ENCODE results near the gene SNX7. TPM values are rescaled to one million over a fixed set of nuclear protein-coding genes. Genes with fewer than 3 reads are reported as not detected.

SNX7 gene
- total RNA-seq, 2 donors from 2014 or later, result 8.6 to 16.1 TPM

DNA sequence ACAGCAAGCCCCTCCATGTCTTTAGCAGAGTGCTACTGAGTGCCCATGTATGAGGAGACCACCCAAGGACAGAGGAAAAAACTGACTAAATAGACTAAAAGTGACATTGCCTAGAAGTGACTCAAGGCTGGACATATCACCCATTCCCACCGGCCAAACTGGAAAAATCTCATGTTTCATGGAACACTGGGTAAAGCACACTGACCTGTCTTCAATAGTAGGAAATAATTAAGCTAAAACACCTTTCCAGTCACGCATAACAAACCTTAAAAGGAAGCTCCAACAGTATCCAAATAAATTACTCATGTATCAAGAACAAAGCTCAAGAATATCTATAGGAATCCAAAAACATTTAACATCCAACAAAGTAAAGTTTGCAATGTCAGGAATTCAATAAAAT, 120.4 kb downstream of the SNX7 start:
- H3K27ac ChIP-seq, result no peak overlapping the region
- TF ChIP-seq, protein P1, sequence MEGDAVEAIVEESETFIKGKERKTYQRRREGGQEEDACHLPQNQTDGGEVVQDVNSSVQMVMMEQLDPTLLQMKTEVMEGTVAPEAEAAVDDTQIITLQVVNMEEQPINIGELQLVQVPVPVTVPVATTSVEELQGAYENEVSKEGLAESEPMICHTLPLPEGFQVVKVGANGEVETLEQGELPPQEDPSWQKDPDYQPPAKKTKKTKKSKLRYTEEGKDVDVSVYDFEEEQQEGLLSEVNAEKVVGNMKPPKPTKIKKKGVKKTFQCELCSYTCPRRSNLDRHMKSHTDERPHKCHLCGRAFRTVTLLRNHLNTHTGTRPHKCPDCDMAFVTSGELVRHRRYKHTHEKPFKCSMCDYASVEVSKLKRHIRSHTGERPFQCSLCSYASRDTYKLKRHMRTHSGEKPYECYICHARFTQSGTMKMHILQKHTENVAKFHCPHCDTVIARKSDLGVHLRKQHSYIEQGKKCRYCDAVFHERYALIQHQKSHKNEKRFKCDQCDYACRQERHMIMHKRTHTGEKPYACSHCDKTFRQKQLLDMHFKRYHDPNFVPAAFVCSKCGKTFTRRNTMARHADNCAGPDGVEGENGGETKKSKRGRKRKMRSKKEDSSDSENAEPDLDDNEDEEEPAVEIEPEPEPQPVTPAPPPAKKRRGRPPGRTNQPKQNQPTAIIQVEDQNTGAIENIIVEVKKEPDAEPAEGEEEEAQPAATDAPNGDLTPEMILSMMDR (IDR thresholded peaks at IDR 0.05), result no peak
- intact Hi-C loops (cut with DNase I), result no loop called here
- H3K9me3 ChIP-seq, result no peaks in the 10 kb centered on the region
- no peaks in the 10 kb centered on the region for H3K36me3 ChIP-seq (replicated peaks in 1 of 2; ENCODE audit: insufficient read depth in 1 of 2, low read depth in 2 of 2)
- no peaks in the 10 kb centered on the region for H3K27me3 ChIP-seq
- DNase-seq, result no peak
- WGBS, 2 donors, result 35 to 44% methylated on average over 2 of the region's 2 CpGs
- no peaks in the 10 kb centered on the region for H3K4me1 ChIP-seq
- H3K4me3 ChIP-seq, result no peak overlapping the region
- no peak for ATAC-seq

DNA sequence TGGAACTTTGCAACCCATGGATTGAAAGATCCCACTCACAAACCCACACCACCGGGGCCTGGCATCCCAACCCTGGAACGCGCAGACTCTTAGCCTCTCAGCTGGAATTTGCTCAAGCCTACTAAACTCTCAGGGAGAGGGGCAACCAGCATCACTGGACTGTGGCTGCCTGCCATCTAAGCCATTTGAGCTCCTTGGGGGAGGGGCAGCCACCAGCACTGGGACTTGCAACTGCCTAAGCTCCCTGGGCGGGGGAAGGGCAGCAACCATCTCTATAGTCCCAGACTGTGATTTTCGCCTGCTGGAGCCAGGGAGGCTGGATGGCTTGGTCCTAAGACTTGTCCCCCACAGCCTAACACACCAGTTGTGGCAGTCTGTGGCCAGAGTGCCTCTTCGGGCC, 122.3 kb downstream of the SNX7 start:
- no peaks in the 10 kb centered on the region for H3K9me3 ChIP-seq
- H3K4me3 ChIP-seq, result no peak overlapping the region
- H3K36me3 ChIP-seq (replicated peaks in 1 of 2; ENCODE audit: insufficient read depth in 1 of 2, low read depth in 2 of 2), result no peaks in the 10 kb centered on the region
- 84% methylated on average over 6 of the region's 6 CpGs; no CpG with 5 or more reads in 1 of the 2 donors for WGBS, 2 donors
- DNase-seq (no peak), ATAC-seq (no peak)
- no peaks in the 10 kb centered on the region for H3K27me3 ChIP-seq
- TF ChIP-seq, protein P1 (IDR thresholded peaks at IDR 0.05), result no peak
- TF ChIP-seq POLR2A (IDR thresholded peaks at IDR 0.05), result no peak
- intact Hi-C loops (cut with DNase I), result no loop called here
- H3K4me1 ChIP-seq, result no peaks in the 10 kb centered on the region
- no peak overlapping the region for H3K27ac ChIP-seq

DNA sequence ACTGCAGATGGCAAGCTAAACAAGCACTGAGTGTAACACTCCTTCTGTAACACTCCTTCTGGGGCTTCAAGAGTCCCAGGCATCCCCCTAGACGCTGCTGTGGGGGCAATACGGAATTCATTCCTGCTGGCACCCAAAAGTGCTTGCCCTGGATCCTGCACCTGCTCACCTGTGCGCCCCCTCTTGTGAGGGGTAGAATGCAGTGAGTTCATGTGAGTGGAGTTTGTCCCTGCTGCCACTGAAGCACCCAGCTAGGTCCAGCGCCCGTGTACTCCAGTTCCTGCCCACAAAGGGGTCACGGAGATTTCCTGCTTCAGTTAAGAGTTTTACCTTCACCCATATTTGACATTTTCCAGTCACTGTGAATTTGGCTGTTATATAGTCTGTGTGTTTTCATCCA, 130.0 kb downstream of the SNX7 start:
- 63 to 70% methylated on average over 5 to 6 of the region's 6 CpGs for WGBS, 2 donors
- H3K9me3 ChIP-seq, result no peaks in the 10 kb centered on the region
- no peak overlapping the region for H3K27ac ChIP-seq
- intact Hi-C loops (cut with DNase I), result no loop called here
- ATAC-seq, result no peak
- TF ChIP-seq, protein P1 (IDR thresholded peaks at IDR 0.05), result no peak
- no peak for TF ChIP-seq POLR2A (IDR thresholded peaks at IDR 0.05)
- no peak for DNase-seq
- no peaks in the 10 kb centered on the region for H3K27me3 ChIP-seq
- no peaks in the 10 kb centered on the region for H3K36me3 ChIP-seq (replicated peaks in 1 of 2; ENCODE audit: insufficient read depth in 1 of 2, low read depth in 2 of 2)
- H3K4me3 ChIP-seq, result no peak overlapping the region
- no peaks in the 10 kb centered on the region for H3K4me1 ChIP-seq

DNA sequence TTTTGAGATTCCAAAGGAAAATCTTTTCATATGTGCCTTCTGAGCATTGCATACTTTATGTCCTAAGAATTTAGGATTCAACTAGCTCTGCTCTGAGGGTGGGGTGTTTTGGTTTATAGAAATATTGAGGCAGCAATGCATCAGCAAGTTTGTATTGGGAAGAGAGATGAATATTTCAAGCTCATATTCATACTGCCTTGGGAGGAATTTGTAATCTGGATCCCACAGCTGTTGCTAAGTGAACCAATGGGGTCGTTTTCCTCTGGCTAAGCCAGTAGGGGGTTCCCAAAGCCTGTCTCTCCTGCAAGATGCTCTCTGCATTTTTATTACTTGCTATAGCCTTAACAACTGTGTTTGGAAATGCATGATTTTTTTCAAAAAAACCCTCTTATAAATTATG, 130.6 kb downstream of the SNX7 start:
- Histone ChIP-seq H3K27me3 (no peaks in the 10 kb centered on the region), H3K36me3 (replicated peaks in 1 of 2; ENCODE audit: insufficient read depth in 1 of 2, low read depth in 2 of 2) (no peaks in the 10 kb centered on the region), H3K4me3 (no peak overlapping the region), H3K27ac (no peak overlapping the region), H3K9me3 (no peaks in the 10 kb centered on the region), H3K4me1 (no peaks in the 10 kb centered on the region)
- ATAC-seq (no peak), DNase-seq (no peak)
- WGBS, 2 donors, result 17 to 26% methylated on average over 1 of the region's 1 CpG
- intact Hi-C loops (cut with DNase I), result no loop called here
- TF ChIP-seq, protein P1 (IDR thresholded peaks at IDR 0.05), result no peak
- no peak for TF ChIP-seq POLR2A (IDR thresholded peaks at IDR 0.05)

DNA sequence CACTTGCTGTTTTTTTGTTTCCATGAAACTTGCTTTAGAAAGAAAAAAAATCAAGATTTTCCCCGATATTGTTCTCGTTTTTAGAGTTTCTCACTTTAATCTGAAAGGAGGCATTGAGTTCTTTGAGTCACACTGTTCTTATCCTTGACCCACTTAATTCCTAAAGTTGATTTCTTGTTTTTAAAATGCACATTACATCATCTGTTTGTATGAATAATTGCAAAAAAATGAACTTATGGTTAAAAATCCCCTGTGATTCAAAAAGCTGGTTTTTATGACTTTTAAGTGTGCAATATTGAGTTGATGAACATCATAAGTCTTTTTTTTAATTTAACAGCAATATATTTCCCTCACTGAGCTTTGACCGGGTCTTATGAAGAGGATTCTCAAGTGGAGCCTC, 131.6 kb downstream of the SNX7 start:
- no peak for ATAC-seq
- intact Hi-C loops (cut with DNase I), result no loop called here
- Histone ChIP-seq H3K4me1 (no peaks in the 10 kb centered on the region), H3K27me3 (no peaks in the 10 kb centered on the region), H3K27ac (no peak overlapping the region), H3K36me3 (replicated peaks in 1 of 2; ENCODE audit: insufficient read depth in 1 of 2, low read depth in 2 of 2) (no peaks in the 10 kb centered on the region), H3K9me3 (no peaks in the 10 kb centered on the region), H3K4me3 (no peak overlapping the region)
- TF ChIP-seq, protein P1 (IDR thresholded peaks at IDR 0.05), result no peak
- TF ChIP-seq POLR2A (IDR thresholded peaks at IDR 0.05), result no peak
- no peak for DNase-seq
- WGBS, 2 donors, result 51 to 55% methylated on average over 3 of the region's 3 CpGs

All from body of pancreas (tissue), 4 donors.